H1 (cell line): ENCODE measurements around the gene POLA1. TPM values are rescaled to one million over a fixed set of nuclear protein-coding genes. Genes with fewer than 3 reads are reported as not detected.

Experiments used
- BRCA1 ChIP-seq: IDR thresholded peaks from 2 replicates; pipeline ENCODE4 v1.6.1; 2012; ENCODE audit warnings: low read depth, low read length, improper control_type of control experiment
- CHD1 ChIP-seq: IDR thresholded peaks from 2 replicates; pipeline ENCODE4 v1.6.1; 2012; ENCODE audit warnings: low read depth, low read length, improper control_type of control experiment
- E2F6 ChIP-seq: IDR thresholded peaks from 2 replicates; pipeline ENCODE4 v1.6.1; 2012; ENCODE audit warnings: inconsistent platforms
- KDM4A ChIP-seq: IDR thresholded peaks from one replicate; pipeline ENCODE4 v1.7.1; 2012; ENCODE audit warnings: low read depth, mild to moderate bottlenecking, moderate library complexity, low read length, inconsistent platforms; ENCODE audit not compliant: severe bottlenecking
- POLR2AphosphoS5 ChIP-seq: IDR thresholded peaks from 2 replicates; pipeline ENCODE4 v1.6.1; 2011; ENCODE audit warnings: low read depth, low read length
- RFX5 ChIP-seq: IDR thresholded peaks from 2 replicates; pipeline ENCODE4 v1.6.1; 2011; ENCODE audit warnings: low read depth, low read length, improper control_type of control experiment, borderline replicate concordance
- RXRA ChIP-seq: IDR thresholded peaks from 2 replicates; pipeline ENCODE4 v1.6.1; 2011; ENCODE audit warnings: low read depth, mild to moderate bottlenecking, low read length, moderate library complexity; ENCODE audit not compliant: insufficient read depth
- SRF ChIP-seq: IDR thresholded peaks from 2 replicates; pipeline ENCODE4 v1.6.1; 2011; ENCODE audit warnings: mild to moderate bottlenecking, low read depth, low read length, moderate library complexity
- SUZ12 ChIP-seq: fragments of 200-600 bp; sonication (generic); IDR thresholded peaks from 2 replicates; pipeline ENCODE4 v1.6.1; 2012; ENCODE audit warnings: mild to moderate bottlenecking, inconsistent platforms, low read length, moderate library complexity, mixed read lengths
- TBP ChIP-seq: IDR thresholded peaks from 2 replicates; pipeline ENCODE4 v1.6.1; 2011; ENCODE audit warnings: low read depth, low read length, improper control_type of control experiment
- polyA plus RNA-seq, 7 experiments: library from polyadenylated mRNA; depleted of rRNA in 3 of 7; stranded (reverse) in 5 of 7; unstranded in 2 of 7; fragments of >200 nt in 5 of 7; fragments of 200-250 nt in 2 of 7; gene quantifications; 1 replicate in 5 of 7; 2 replicates in 1 of 7; 4 replicates in 1 of 7; pipeline versions ENCODE4 v1.2.1 to v1.2.3, GENCODE V29; 2011 to 2013; ENCODE audit warnings: missing spikeins in 2 of 7, mixed read lengths in 2 of 7
- total RNA-seq: library from RNA; stranded (reverse); fragmentation: NEBNext Ultra II Directional; extraction: Animal tissue kit (Norgen Biotek cat#: 25700); gene quantifications from 2 replicates; pipeline ENCODE4 v1.2.1, GENCODE V29; 2021

The POLA1 gene
- total and polyA plus RNA-seq, 2 of the 8 experiments (the other 6 are each of a cell fraction or from before 2014, with no cell fraction given): 5.6 to 34.9 TPM

- TF ChIP-seq RXRA (no peak), E2F6 (no peak), SRF (no peak), SUZ12 (no peak), BRCA1 (no peak), POLR2AphosphoS5 (0 out of 2 replicates have a peak, but pooled peaks have one; percentile 29), KDM4A (no peak), TBP (peak; percentile 45), RFX5 (no peak), CHD1 (no peak)
Observed at GRCh38 chrX:24646745-24647182, 47.0 kb upstream of the POLA1 start (continued).
